ENCODE results near the gene GPC3. TPM values are rescaled to one million over a fixed set of nuclear protein-coding genes. Genes with fewer than 3 reads are reported as not detected.
"Not testable (repeated sequence)": the region's sequence is repeated elsewhere in the genome, so short reads cannot be mapped to it uniquely, and the experiment has no call there.

GPC3 gene
- total RNA-seq, 1 donor from 2014 or later = 15.5 TPM

- Histone ChIP-seq H3K36me3 (no peaks in the 10 kb centered on the region), H3K27me3 (no peaks in the 10 kb centered on the region), H3K4me3 (no peak overlapping the region), H3K27ac (no peak overlapping the region), H3K4me1 (no peaks in the 10 kb centered on the region), H3K9me3 (no peaks in the 10 kb centered on the region)
- no peak for DNase-seq (ENCODE audit: extremely low spot score in 2 of 2)
- TF ChIP-seq CTCF (IDR thresholded peaks at IDR 0.05) (no peak), POLR2A (IDR thresholded peaks at IDR 0.05) (no peak), POLR2AphosphoS5 (IDR thresholded peaks at IDR 0.05; ENCODE audit: insufficient read depth in 1 of 2, low read depth in 1 of 2) (no peak)
- intact Hi-C loops (cut with DNase I) = no loop called here
Observed at GRCh38 chrX:133527415-133527814, 458.0 kb downstream of the GPC3 start.

- H3K4me1 ChIP-seq; H3K27ac ChIP-seq; H3K36me3 ChIP-seq; DNase-seq (ENCODE audit: extremely low spot score in 2 of 2); H3K9me3 ChIP-seq; intact Hi-C loops (cut with DNase I); H3K27me3 ChIP-seq; H3K4me3 ChIP-seq: not testable (repeated sequence)
Observed at GRCh38 chrX:133526773-133527172, 458.6 kb downstream of the GPC3 start.

GRCh38 chrX:133523526-133523925 lies 461.9 kb downstream of the GPC3 start:
- no peaks in the 10 kb centered on the region for H3K27me3 ChIP-seq
- H3K9me3 ChIP-seq = no peaks in the 10 kb centered on the region
- H3K4me3 ChIP-seq = no peak overlapping the region
- no peak for TF ChIP-seq POLR2AphosphoS5 (IDR thresholded peaks at IDR 0.05; ENCODE audit: insufficient read depth in 1 of 2, low read depth in 1 of 2)
- TF ChIP-seq CTCF (IDR thresholded peaks at IDR 0.05) = no peak
- TF ChIP-seq POLR2A (IDR thresholded peaks at IDR 0.05) = no peak
- DNase-seq (ENCODE audit: extremely low spot score in 2 of 2) = no peak
- intact Hi-C loops (cut with DNase I) = no loop called here
- no peak overlapping the region for H3K27ac ChIP-seq
- H3K36me3 ChIP-seq = no peaks in the 10 kb centered on the region
- no peaks in the 10 kb centered on the region for H3K4me1 ChIP-seq

- no peak overlapping the region for H3K4me3 ChIP-seq
- no peaks in the 10 kb centered on the region for H3K27me3 ChIP-seq
- H3K9me3 ChIP-seq = no peaks in the 10 kb centered on the region
- TF ChIP-seq POLR2A (IDR thresholded peaks at IDR 0.05) = no peak
- TF ChIP-seq POLR2AphosphoS5 (IDR thresholded peaks at IDR 0.05; ENCODE audit: insufficient read depth in 1 of 2, low read depth in 1 of 2) = no peak
- no peak for TF ChIP-seq CTCF (IDR thresholded peaks at IDR 0.05)
- H3K36me3 ChIP-seq = no peaks in the 10 kb centered on the region
- no peak overlapping the region for H3K27ac ChIP-seq
- DNase-seq (ENCODE audit: extremely low spot score in 2 of 2) = no peak
- H3K4me1 ChIP-seq = no peaks in the 10 kb centered on the region
- intact Hi-C loops (cut with DNase I) = no loop called here
Observed at GRCh38 chrX:133523081-133523487, 462.3 kb downstream of the GPC3 start.

- no peak overlapping the region for H3K4me3 ChIP-seq
- H3K36me3 ChIP-seq = no peaks in the 10 kb centered on the region
- H3K27ac ChIP-seq = no peak overlapping the region
- no peaks in the 10 kb centered on the region for H3K27me3 ChIP-seq
- TF ChIP-seq CTCF (IDR thresholded peaks at IDR 0.05) (no peak), POLR2AphosphoS5 (IDR thresholded peaks at IDR 0.05; ENCODE audit: insufficient read depth in 1 of 2, low read depth in 1 of 2) (no peak), POLR2A (IDR thresholded peaks at IDR 0.05) (no peak)
- intact Hi-C loops (cut with DNase I) = no loop called here
- DNase-seq (ENCODE audit: extremely low spot score in 2 of 2) = no peak
- no peaks in the 10 kb centered on the region for H3K4me1 ChIP-seq
- no peaks in the 10 kb centered on the region for H3K9me3 ChIP-seq
Observed at GRCh38 chrX:133516686-133517085, 468.7 kb downstream of the GPC3 start.

GRCh38 chrX:133514486-133514885 lies 470.9 kb downstream of the GPC3 start:
- TF ChIP-seq POLR2A (IDR thresholded peaks at IDR 0.05) (no peak), CTCF (IDR thresholded peaks at IDR 0.05) (no peak), POLR2AphosphoS5 (IDR thresholded peaks at IDR 0.05; ENCODE audit: insufficient read depth in 1 of 2, low read depth in 1 of 2) (no peak)
- Histone ChIP-seq H3K9me3 (no peaks in the 10 kb centered on the region), H3K36me3 (no peaks in the 10 kb centered on the region), H3K4me3 (no peak overlapping the region), H3K27me3 (no peaks in the 10 kb centered on the region), H3K27ac (no peak overlapping the region), H3K4me1 (no peaks in the 10 kb centered on the region)
- intact Hi-C loops (cut with DNase I) = no loop called here
- DNase-seq (ENCODE audit: extremely low spot score in 2 of 2) = no peak
